IMR-90 (cell line): ENCODE measurements around the gene CHM. TPM values are rescaled to one million over a fixed set of nuclear protein-coding genes. Genes with fewer than 3 reads are reported as not detected.

Experiments
- ATAC-seq: fragments of 200-7000 bp; cut with Tn5 transposase; 2 replicates; pipeline ENCODE4 v1.9.1; 2020; ENCODE audit warnings: low read depth, mild to moderate bottlenecking, moderate library complexity
- BruUV-seq: library from RNA; stranded (reverse); fragments of 400-500 nt; replicated peaks from 2 replicates; lab custom pipeline; 2021; lab: Mats Ljungman, UMichigan
- CTCF ChIA-PET: fragments of 300-600 bp; formaldehyde crosslinking; extraction: SDS; loops from one replicate; lab custom pipeline; 2021; ENCODE audit warnings: antibody characterized with exemption; lab: Yijun Ruan, JAX
- POLR2A ChIA-PET: fragments of 300-600 bp; sonication (Branson Sonifier 250); formaldehyde crosslinking; loops from one replicate; lab custom pipeline; 2022; ENCODE audit warnings: antibody characterized with exemption; ENCODE audit not compliant: unreplicated experiment; lab: Charles Lee
- DNase-seq: peaks from one replicate; pipeline ENCODE4 v3.0.0; 2013
- H2AFZ ChIP-seq: replicated peaks from 2 replicates; pipeline ENCODE3; 2013; ENCODE audit warnings: low read length, mild to moderate bottlenecking; ENCODE audit not compliant: poor library complexity
- H2AK5ac ChIP-seq: 2 replicates; pipeline ENCODE4 v1.6.1; 2013; ENCODE audit warnings: low read depth, low read length, inconsistent platforms
- H2AK9ac ChIP-seq: replicated peaks from 2 replicates; pipeline ENCODE3; 2013; ENCODE audit warnings: mild to moderate bottlenecking, low read depth, low read length, moderate library complexity; ENCODE audit not compliant: poor library complexity
- H2BK120ac ChIP-seq: 2 replicates; pipeline ENCODE4 v1.6.1; 2013; ENCODE audit warnings: low read depth, low read length, inconsistent platforms
- H2BK15ac ChIP-seq: 3 replicates; pipeline ENCODE4 v1.6.1; 2013; ENCODE audit warnings: low read depth, low read length, inconsistent platforms
- H2BK20ac ChIP-seq: 2 replicates; pipeline ENCODE4 v1.6.1; 2013; ENCODE audit warnings: low read depth, mild to moderate bottlenecking, inconsistent platforms, low read length, moderate library complexity
- H2BK5ac ChIP-seq: 2 replicates; pipeline ENCODE4 v1.6.1; 2013; ENCODE audit warnings: mild to moderate bottlenecking, low read depth, low read length, inconsistent platforms; ENCODE audit not compliant: poor library complexity, severe bottlenecking
- H3K14ac ChIP-seq: replicated peaks from 2 replicates; pipeline ENCODE4 v1.6.1; 2013; ENCODE audit warnings: low read depth, low read length, inconsistent platforms
- H3K18ac ChIP-seq: 2 replicates; pipeline ENCODE4 v1.6.1; 2013; ENCODE audit warnings: low read depth, low read length, control low read depth
- H3K23ac ChIP-seq: 2 replicates; pipeline ENCODE4 v1.6.1; 2013; ENCODE audit warnings: low read depth, low read length, inconsistent platforms
- H3K27ac ChIP-seq: 2 replicates; pipeline ENCODE4 v1.5.1; 2013; ENCODE audit warnings: mild to moderate bottlenecking, control low read depth, low read length; ENCODE audit not compliant: insufficient read depth
- H3K27me3 ChIP-seq: 2 replicates; pipeline ENCODE4 v1.6.1; 2013; ENCODE audit warnings: low read length; ENCODE audit not compliant: control insufficient read depth, insufficient read depth
- H3K36me3 ChIP-seq: 2 replicates; pipeline ENCODE4 v1.6.1; 2013; ENCODE audit warnings: low read length, mixed read lengths; ENCODE audit not compliant: control insufficient read depth, insufficient read depth
- H3K4ac ChIP-seq: 2 replicates; pipeline ENCODE4 v1.6.1; 2013; ENCODE audit warnings: low read depth, low read length, inconsistent platforms
- H3K4me1 ChIP-seq: 2 replicates; pipeline ENCODE4 v1.6.1; 2013; ENCODE audit warnings: low read length, mixed read lengths; ENCODE audit not compliant: control insufficient read depth, insufficient read depth
- H3K4me2 ChIP-seq: 2 replicates; pipeline ENCODE4 v1.6.1; 2013; ENCODE audit warnings: low read depth, mild to moderate bottlenecking, control low read depth, low read length, moderate library complexity
- H3K4me3 ChIP-seq: 2 replicates; pipeline ENCODE4 v1.5.1; 2013; ENCODE audit warnings: low read depth, mild to moderate bottlenecking, control low read depth, low read length, moderate library complexity; ENCODE audit not compliant: insufficient read depth
- H3K56ac ChIP-seq: 2 replicates; pipeline ENCODE4 v1.6.1; 2013; ENCODE audit warnings: low read length, inconsistent platforms; ENCODE audit not compliant: insufficient read depth; ENCODE audit errors: extremely low read depth
- H3K79me1 ChIP-seq, 2 experiments: 2 replicates each; pipeline ENCODE4 v1.6.1; 2013; ENCODE audit warnings: low read length in 2 of 2, inconsistent platforms in 1 of 2, low read depth in 1 of 2
- H3K9ac ChIP-seq: 2 replicates; pipeline ENCODE4 v1.6.1; 2013; ENCODE audit warnings: low read depth, low read length, control low read depth
- H3K9me1 ChIP-seq: 2 replicates; pipeline ENCODE4 v1.6.1; 2013; ENCODE audit warnings: low read length, inconsistent platforms; ENCODE audit not compliant: insufficient read depth
- H3K9me3 ChIP-seq: 2 replicates; pipeline ENCODE4 v1.6.1; 2013; ENCODE audit warnings: low read length; ENCODE audit not compliant: control insufficient read depth, insufficient read depth
- H4K20me1 ChIP-seq: 2 replicates; pipeline ENCODE4 v1.6.1; 2013; ENCODE audit warnings: low read length, inconsistent platforms; ENCODE audit not compliant: insufficient read depth
- H4K5ac ChIP-seq: 2 replicates; pipeline ENCODE4 v1.6.1; 2013; ENCODE audit warnings: mild to moderate bottlenecking, low read depth, low read length, control low read depth
- H4K8ac ChIP-seq, 2 experiments: 2 replicates each; pipeline ENCODE4 v1.6.1; 2013; ENCODE audit warnings: low read depth in 2 of 2, low read length in 2 of 2, control low read depth in 1 of 2, inconsistent platforms in 1 of 2
- H4K91ac ChIP-seq: 2 replicates; pipeline ENCODE4 v1.6.1; 2013; ENCODE audit warnings: low read depth, low read length, inconsistent platforms; ENCODE audit not compliant: insufficient read depth
- BHLHE40 ChIP-seq: fragments of 150-350 bp; IDR thresholded peaks from 2 replicates; pipeline ENCODE4 v1.6.1; 2016; ENCODE audit warnings: mild to moderate bottlenecking, low read depth, low read length
- CEBPB ChIP-seq: IDR thresholded peaks from 2 replicates; pipeline ENCODE4 v1.6.1; 2012; ENCODE audit warnings: low read depth, low read length, improper control_type of control experiment
- CHD1 ChIP-seq: IDR thresholded peaks from 2 replicates; pipeline ENCODE4 v1.6.1; 2012; ENCODE audit warnings: low read depth, low read length, improper control_type of control experiment
- CTCF ChIP-seq: conservative IDR thresholded peaks from 2 replicates; pipeline ENCODE4 v1.5.1; 2012; ENCODE audit warnings: mild to moderate bottlenecking, low read depth, low read length, improper control_type of control experiment
- ELK1 ChIP-seq: fragments of 150-350 bp; IDR thresholded peaks from 2 replicates; pipeline ENCODE4 v1.6.1; 2016; ENCODE audit warnings: low read depth, mild to moderate bottlenecking, low read length, moderate library complexity, borderline replicate concordance
- FOS ChIP-seq: fragments of 150-350 bp; IDR thresholded peaks from 2 replicates; pipeline ENCODE4 v1.6.1; 2016; ENCODE audit warnings: low read depth, low read length
- MAFK ChIP-seq: IDR thresholded peaks from 2 replicates; pipeline ENCODE4 v1.6.1; 2012; ENCODE audit warnings: low read depth, low read length, improper control_type of control experiment
- MAZ ChIP-seq: IDR thresholded peaks from 2 replicates; pipeline ENCODE4 v1.6.1; 2012; ENCODE audit warnings: low read depth, mild to moderate bottlenecking, low read length, improper control_type of control experiment, moderate library complexity, borderline replicate concordance
- MXI1 ChIP-seq: IDR thresholded peaks from 2 replicates; pipeline ENCODE4 v1.6.1; 2012; ENCODE audit warnings: low read depth, mild to moderate bottlenecking, low read length, moderate library complexity, borderline replicate concordance
- NFE2L2 ChIP-seq: fragments of 150-350 bp; IDR thresholded peaks from 2 replicates; pipeline ENCODE4 v1.6.1; 2016; ENCODE audit warnings: low read depth, mild to moderate bottlenecking, low read length
- POLR2A ChIP-seq: IDR thresholded peaks from 2 replicates; pipeline ENCODE4 v1.6.1; 2012; ENCODE audit warnings: mild to moderate bottlenecking, low read depth, low read length
- RAD21 ChIP-seq: IDR thresholded peaks from 2 replicates; pipeline ENCODE4 v1.6.1; 2012; ENCODE audit warnings: low read length, improper control_type of control experiment
- RCOR1 ChIP-seq: IDR thresholded peaks from 2 replicates; pipeline ENCODE4 v1.6.1; 2012; ENCODE audit warnings: mild to moderate bottlenecking, low read length, improper control_type of control experiment; ENCODE audit not compliant: insufficient replicate concordance
- RFX5 ChIP-seq: IDR thresholded peaks from 2 replicates; pipeline ENCODE4 v1.8.0; 2012; ENCODE audit warnings: low read depth, mild to moderate bottlenecking, low read length, moderate library complexity
- SMC3 ChIP-seq: fragments of 150-350 bp; IDR thresholded peaks from 2 replicates; pipeline ENCODE4 v1.6.1; 2016; ENCODE audit warnings: low read depth, mild to moderate bottlenecking, antibody characterized with exemption, low read length, moderate library complexity
- USF2 ChIP-seq: fragments of 150-350 bp; IDR thresholded peaks from 2 replicates; pipeline ENCODE4 v1.6.1; 2017; ENCODE audit warnings: mild to moderate bottlenecking, antibody characterized with exemption, low read length, low read depth
- WGBS, 2 experiments: methylation state at CpG; one replicate each; pipeline versions ENCODE4 v1.1.5 to v1.1.7; 2013; ENCODE audit warnings: missing lambda C conversion rate in 2 of 2; ENCODE audit not compliant: insufficient read length in 1 of 2; ENCODE audit errors: extremely low coverage in 2 of 2; 5-methylcytosine and 5-hydroxymethylcytosine counted together
- dilution Hi-C: fragments of 300-500 bp; cut with HindIII; formaldehyde crosslinking; loops from one replicate; pipeline ENCODE4 v1.14.3; 2018; ENCODE audit warnings: low sequenced_read_pairs; ENCODE audit not compliant: unreplicated experiment
- in situ Hi-C: fragments of 300-500 bp; cut with MboI; formaldehyde crosslinking; loops from 3 replicates; pipeline ENCODE4 v1.14.3; 2019; ENCODE audit warnings: low sequenced_read_pairs, inconsistent platforms, mixed read lengths
- intact Hi-C: fragments of 100-400 bp; cut with micrococcal nuclease; formaldehyde crosslinking; loops from 2 replicates; pipeline ENCODE4 v1.10.0; 2022
- polyA plus RNA-seq, 3 experiments: library from polyadenylated mRNA; depleted of rRNA; stranded (reverse); fragments of >200 nt; gene quantifications; 2 replicates each; pipeline ENCODE4 v1.2.3, GENCODE V29; 2012; ENCODE audit warnings: low replicate concordance in 1 of 3
- total RNA-seq: library from RNA; depleted of rRNA; stranded (reverse); fragments of >200 nt; gene quantifications from 2 replicates; pipeline ENCODE4 v1.2.3, GENCODE V29; 2012

The CHM gene
- total and polyA plus RNA-seq, 2 of the 4 experiments (the other 2 are of a cell fraction): 11.9 to 21.7 TPM

- Histone ChIP-seq H3K56ac (no peak overlapping the region), H4K8ac (no peak overlapping the region), H3K9ac (no peak overlapping the region), H3K9me1 (no peaks in the 10 kb centered on the region), H3K27ac (no peak overlapping the region), H2AFZ (no peak overlapping the region), H4K20me1 (no peaks in the 10 kb centered on the region), H3K4me1 (no peaks in the 10 kb centered on the region), H4K91ac (no peak overlapping the region), H3K79me1 (no peaks in the 10 kb centered on the region), H2AK9ac (no peak overlapping the region), H2BK120ac (no peak overlapping the region), H2BK5ac (no peak overlapping the region), H4K5ac (no peak overlapping the region), H3K27me3 (no peaks in the 10 kb centered on the region), H3K14ac (no peak overlapping the region), H3K4me3 (no peak overlapping the region), H3K4me2 (no peak overlapping the region), H3K4ac (no peak overlapping the region), H2BK15ac (no peak overlapping the region), H3K18ac (no peak overlapping the region), H3K23ac (no peak overlapping the region), H2BK20ac (no peak overlapping the region), H3K36me3 (no peaks in the 10 kb centered on the region), H2AK5ac (no peak overlapping the region), H3K9me3 (no peaks in the 10 kb centered on the region)
- no peak for TF ChIP-seq NFE2L2
- no peak for TF ChIP-seq RCOR1
- no peak for TF ChIP-seq FOS
- TF ChIP-seq SMC3: peak; percentile 37; the same call in 1 of the 2 replicates
- no peak for TF ChIP-seq USF2
- no peak for TF ChIP-seq RFX5
- TF ChIP-seq BHLHE40: no peak
- TF ChIP-seq CTCF: peak; percentile 30
- peak; percentile 45 for TF ChIP-seq RAD21
- TF ChIP-seq CEBPB: no peak
- no peak for TF ChIP-seq MAFK
- no peak for TF ChIP-seq ELK1
- TF ChIP-seq MXI1: no peak
- TF ChIP-seq CHD1: no peak
- TF ChIP-seq MAZ: no peak
- TF ChIP-seq POLR2A: no peak
- peak; percentile 3 for DNase-seq
- ChIA-PET CTCF (no interaction called here), POLR2A (no interaction called here)
- intact Hi-C loops: no loop called here
- dilution Hi-C loops: no loop called here
- in situ Hi-C loops: no loop called here
- BruUV-seq: no TSS peak
- WGBS, 2 experiments: no CpG with 5 or more reads among the region's 3 CpGs
- ATAC-seq: no peak
Observed at GRCh38 chrX:85851418-85851817, 195.9 kb downstream of the CHM start.
